Measurements from ENCODE around the gene IFIT2. TPM values are rescaled to one million over a fixed set of nuclear protein-coding genes. Genes with fewer than 3 reads are reported as not detected.

Gene IFIT2
- total and polyA plus RNA-seq, 8 donors: 0.45 to 5.0 (median 1.6) TPM; not detected in 1

GRCh38 chr10:89357096-89357495, 55.2 kb downstream of the IFIT2 start:
- Histone ChIP-seq H3K27me3 (no peaks in the 10 kb centered on the region), H3K4me1 (peaks cover 0 to 10% (median 4%) of the 10 kb centered on the region in 4 donors), H3K4me3 (no peak overlapping the region), H3K36me3 (no peaks in the 10 kb centered on the region), H3K9me3 (no peaks in the 10 kb centered on the region), H3K27ac (no peak overlapping the region)
- intact Hi-C loops (cut with DNase I; ENCODE audit: low total_unique reads): no loop called here
- TF ChIP-seq EP300 (IDR thresholded peaks at IDR 0.05): no peak
- no peak for TF ChIP-seq CTCF (IDR thresholded peaks at IDR 0.05)
- TF ChIP-seq POLR2AphosphoS5 (IDR thresholded peaks at IDR 0.05): no peak
- no peak for TF ChIP-seq POLR2A (IDR thresholded peaks at IDR 0.05)
- DNase-seq: no peak
- 44 to 78% (median 65%) methylated on average over 1 of the region's 1 CpG for WGBS, 5 donors

GRCh38 chr10:89357975-89358374, 56.1 kb downstream of the IFIT2 start:
- H3K4me1 ChIP-seq: peaks cover 0 to under 1% (median 0%) of the 10 kb centered on the region in 4 donors
- no peak overlapping the region for H3K27ac ChIP-seq
- H3K9me3 ChIP-seq: no peaks in the 10 kb centered on the region
- no peaks in the 10 kb centered on the region for H3K36me3 ChIP-seq
- no peaks in the 10 kb centered on the region for H3K27me3 ChIP-seq
- TF ChIP-seq EP300 (IDR thresholded peaks at IDR 0.05) (no peak), POLR2AphosphoS5 (IDR thresholded peaks at IDR 0.05) (no peak), POLR2A (IDR thresholded peaks at IDR 0.05) (no peak), CTCF (IDR thresholded peaks at IDR 0.05) (no peak)
- intact Hi-C loops (cut with DNase I; ENCODE audit: low total_unique reads): no loop called here
- H3K4me3 ChIP-seq: no peak overlapping the region
- no peak for DNase-seq
- WGBS, 5 donors: 70 to 90% (median 82%) methylated on average over 2 of the region's 2 CpGs

Other genes starting within 250 kb of the IFIT2 start
- gene CH25H, start 94.7 kb upstream of the IFIT2 start, total RNA-seq: 10 to 100 TPM in 1 of 5 donors, 1 to 10 TPM in 2, not detected in 2; 1.7 to 26.3 (median 5.7) TPM
- 1 to 10 TPM; 2.7 to 9.8 (median 5.0) TPM for gene CH25H, start 94.7 kb upstream of the IFIT2 start, polyA plus RNA-seq
- gene LIPA, start 50.3 kb upstream of the IFIT2 start, total RNA-seq: 10 to 100 TPM in 4 of 5 donors, 1 to 10 TPM in 1; 1.8 to 65.9 (median 13.4) TPM
- 10 to 100 TPM; 12.2 to 22.8 (median 12.6) TPM for gene LIPA, start 50.3 kb upstream of the IFIT2 start, polyA plus RNA-seq
- 10 to 100 TPM in 1 of 5 donors, 1 to 10 TPM in 4; 1.3 to 11.4 (median 2.6) TPM for gene IFIT3, start 26.0 kb downstream of the IFIT2 start, total RNA-seq
- gene IFIT3, start 26.0 kb downstream of the IFIT2 start, polyA plus RNA-seq: 10 to 100 TPM in 1 of 3 donors, 1 to 10 TPM in 2; 6.3 to 11.3 (median 7.9) TPM
- under 1 TPM in 1 of 5 donors, not detected in 4; 0.92 TPM for gene IFIT1B, start 76.0 kb downstream of the IFIT2 start, total RNA-seq
- not detected for gene IFIT1B, start 76.0 kb downstream of the IFIT2 start, polyA plus RNA-seq
- gene IFIT1, start 90.6 kb downstream of the IFIT2 start, total RNA-seq: 10 to 100 TPM in 1 of 5 donors, 1 to 10 TPM in 3, under 1 TPM in 1; 0.29 to 12.1 (median 2.3) TPM
- 1 to 10 TPM; 3.5 to 6.4 (median 5.0) TPM for gene IFIT1, start 90.6 kb downstream of the IFIT2 start, polyA plus RNA-seq
- gene IFIT5, start 112.5 kb downstream of the IFIT2 start, total RNA-seq: 10 to 100 TPM in 3 of 5 donors, 1 to 10 TPM in 1, under 1 TPM in 1; 0.58 to 22.6 (median 11.7) TPM
- 1 to 10 TPM; 5.1 to 8.9 (median 7.0) TPM for gene IFIT5, start 112.5 kb downstream of the IFIT2 start, polyA plus RNA-seq
- 1 to 10 TPM in 3 of 5 donors, not detected in 2; 1.4 to 9.7 (median 3.1) TPM for gene SLC16A12, start 233.5 kb downstream of the IFIT2 start, total RNA-seq
- gene SLC16A12, start 233.5 kb downstream of the IFIT2 start, polyA plus RNA-seq: under 1 TPM; 0.06 to 0.18 (median 0.15) TPM